GF-D8 (cell line): ENCODE measurements around the gene FARS2.

ENCODE experiments used
- DNase-seq: peaks from one replicate; lab custom pipeline; 2025; lab: John Stamatoyannopoulos, UW

FARS2 gene

GRCh38 chr6:5249451-5250122 lies 11.7 kb upstream of the FARS2 start:
- no peak for DNase-seq

- DNase-seq, result no peak
These were observed 10.9 kb upstream of the FARS2 start for GRCh38 chr6:5250451-5250850.

- no peak for DNase-seq
These were observed 10.4 kb upstream of the FARS2 start for GRCh38 chr6:5250911-5251310.

- no peak for DNase-seq
These were observed 4.4 kb upstream of the FARS2 start for GRCh38 chr6:5256952-5257351.

- no peak for DNase-seq
These were observed 3.9 kb upstream of the FARS2 start for GRCh38 chr6:5257400-5257799.

GRCh38 chr6:5259428-5259827 lies 1.9 kb upstream of the FARS2 start:
- DNase-seq, result no peak

DNA sequence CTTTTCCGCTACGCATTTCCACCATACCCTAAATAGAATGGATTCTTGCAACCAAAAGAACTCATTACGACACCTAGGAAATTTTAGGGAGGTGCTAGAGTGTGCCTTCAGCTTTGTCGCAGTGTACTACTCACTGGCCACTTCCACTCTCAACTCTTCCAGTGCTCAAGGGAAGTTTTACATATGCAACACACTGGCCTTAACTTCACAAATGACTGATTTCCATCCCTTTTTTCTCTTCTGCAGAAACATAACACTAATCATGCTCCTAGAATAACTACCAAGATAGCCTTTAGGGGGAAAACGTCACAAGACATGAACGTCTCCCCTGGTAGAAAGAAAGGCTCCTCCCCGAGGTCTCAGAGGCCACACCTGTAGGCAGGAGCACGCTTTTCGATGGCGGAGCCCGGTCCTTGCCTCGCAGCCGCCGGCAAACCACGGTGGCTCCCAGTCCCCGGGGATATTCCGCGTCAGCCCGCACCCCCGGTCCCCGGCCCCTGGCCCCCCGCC lies 1.1 kb upstream of the FARS2 start:
- peak; percentile 68 for DNase-seq

DNA sequence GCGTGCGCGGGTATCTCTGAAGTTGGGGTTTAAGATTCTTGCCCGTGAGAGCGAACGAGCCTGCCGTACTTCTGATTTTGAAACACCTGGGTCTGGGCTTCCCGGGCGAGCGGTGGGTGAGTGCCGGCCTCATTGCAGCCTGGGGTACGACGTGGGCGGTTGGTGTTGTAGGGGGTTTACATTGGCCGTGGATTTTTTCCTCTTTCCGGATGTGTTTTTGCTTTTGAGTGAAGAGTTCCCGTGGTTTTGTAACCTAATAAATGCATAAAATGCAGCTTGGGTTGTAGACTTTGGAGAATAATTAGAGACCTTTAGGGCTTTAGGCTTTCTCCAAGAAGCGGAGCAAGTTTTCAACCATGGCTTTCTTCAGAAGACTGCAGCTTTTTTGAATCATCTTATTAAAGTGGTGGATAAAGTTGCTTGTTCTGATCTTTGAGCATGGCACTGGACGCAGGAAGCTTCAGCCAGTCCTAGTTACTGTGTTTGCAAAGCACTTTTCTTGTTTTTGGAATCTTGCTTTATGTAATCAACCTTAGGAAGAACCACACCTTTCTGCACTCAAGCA lies 314 bp downstream of the FARS2 start:
- DNase-seq, result no peak

- DNase-seq, result no peak
These were observed 5.1 kb downstream of the FARS2 start for GRCh38 chr6:5266423-5266822.

- no peak for DNase-seq
These were observed 8.9 kb downstream of the FARS2 start for GRCh38 chr6:5270093-5270680.

GRCh38 chr6:5271926-5272325 lies 10.6 kb downstream of the FARS2 start:
- DNase-seq, result no peak

GRCh38 chr6:5274231-5274630 lies 12.9 kb downstream of the FARS2 start:
- DNase-seq, result no peak

GRCh38 chr6:5275497-5275896 lies 14.2 kb downstream of the FARS2 start:
- DNase-seq, result no peak

GRCh38 chr6:5276581-5276980 lies 15.3 kb downstream of the FARS2 start:
- no peak for DNase-seq

GRCh38 chr6:5277589-5277988 lies 16.3 kb downstream of the FARS2 start:
- no peak for DNase-seq

- no peak for DNase-seq
These were observed 16.7 kb downstream of the FARS2 start for GRCh38 chr6:5278047-5278446.

GRCh38 chr6:5278565-5279120 lies 17.3 kb downstream of the FARS2 start:
- no peak for DNase-seq

DNA sequence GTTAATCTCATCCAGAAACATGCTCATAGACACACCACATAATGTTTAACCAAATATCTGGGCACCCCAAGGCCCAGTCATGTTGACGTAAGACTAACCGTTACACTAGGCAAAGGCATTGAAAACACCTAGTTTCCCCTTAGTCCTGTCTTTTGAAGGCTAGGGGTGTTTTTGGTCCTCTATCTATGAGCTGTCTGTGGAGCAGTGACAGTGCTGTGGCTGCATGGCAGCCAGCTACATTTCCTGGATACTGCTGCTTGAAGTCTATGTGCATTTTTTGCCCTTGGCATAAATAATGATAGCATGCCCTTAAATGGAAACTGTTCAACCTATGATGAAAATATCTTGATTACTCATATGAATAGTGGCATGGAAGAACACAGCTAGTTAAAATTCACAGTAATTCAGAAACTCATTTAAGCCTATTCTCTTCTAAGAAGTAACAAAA lies 18.6 kb downstream of the FARS2 start:
- no peak for DNase-seq

- peak; percentile 60 for DNase-seq
These were observed 19.6 kb downstream of the FARS2 start for GRCh38 chr6:5280920-5281319.

- DNase-seq, result peak; percentile 45
These were observed 20.9 kb downstream of the FARS2 start for GRCh38 chr6:5282191-5282623.

DNA sequence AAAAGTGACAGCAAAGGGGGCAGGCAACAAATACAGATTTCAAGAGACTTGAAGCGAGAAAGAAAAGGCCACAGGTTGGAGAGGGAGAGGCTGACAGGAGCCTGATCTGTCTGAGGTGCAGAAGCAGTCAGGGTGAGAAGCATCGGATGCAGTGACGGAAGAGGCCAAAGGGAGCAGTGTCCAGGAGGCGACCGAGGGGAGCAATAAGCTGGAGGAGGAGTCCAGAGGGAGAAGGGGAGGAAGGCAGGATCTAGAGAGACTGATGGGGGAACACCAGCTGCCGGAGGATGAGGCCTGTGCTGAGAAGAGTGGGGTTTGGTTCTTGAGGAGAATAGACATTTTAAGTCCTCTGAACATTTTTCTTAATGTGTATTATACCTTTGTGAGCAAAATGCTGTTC lies 23.8 kb downstream of the FARS2 start:
- DNase-seq, result no peak

DNA sequence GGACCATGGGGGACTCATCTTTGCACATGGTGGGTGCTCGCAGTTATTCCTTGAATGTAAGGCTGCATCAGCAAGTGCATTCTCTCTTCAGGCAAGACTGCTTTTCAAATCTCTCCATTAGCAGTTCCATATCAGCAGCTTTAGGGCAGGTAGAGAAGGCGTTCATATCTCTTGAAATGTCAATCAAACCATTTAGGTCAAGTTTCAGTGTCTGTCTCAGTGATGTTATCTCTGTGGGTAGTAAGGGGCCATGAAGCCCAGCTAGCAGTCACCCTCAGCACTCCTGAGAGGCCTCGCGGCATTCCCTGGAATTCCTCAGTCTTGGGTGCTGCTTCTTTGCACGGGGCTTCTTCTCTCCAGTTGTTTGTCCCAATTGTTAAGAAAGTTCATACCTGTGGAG lies 24.2 kb downstream of the FARS2 start:
- no peak for DNase-seq

DNA sequence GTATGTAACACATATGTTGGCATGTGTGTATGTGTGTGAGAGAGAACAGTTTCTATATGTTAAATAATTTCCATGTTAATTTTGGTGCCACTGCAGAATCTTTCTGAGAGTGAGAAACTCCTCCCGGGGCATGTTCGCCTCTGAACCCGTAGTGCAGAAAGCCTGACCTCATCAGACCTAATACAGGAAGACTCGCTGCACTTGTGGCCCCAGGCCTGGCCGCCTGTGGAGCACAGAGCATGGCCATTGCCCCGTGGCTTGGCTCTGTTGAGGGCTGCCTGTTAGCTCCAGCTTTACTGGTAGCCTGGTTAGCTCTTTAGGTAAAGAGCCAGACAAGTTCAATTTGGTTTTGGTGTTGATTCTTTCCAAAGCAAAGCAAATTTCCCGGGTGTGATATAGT lies 25.5 kb downstream of the FARS2 start:
- DNase-seq, result no peak
